Naive thymus-derived CD4-positive, alpha-beta T cell (primary cell): Measurements from ENCODE around the gene WWP2. TPM values are rescaled to one million over a fixed set of nuclear protein-coding genes. Genes with fewer than 3 reads are reported as not detected.

ENCODE experiments used
- ATAC-seq: fragments of 150-1000 bp; cut with Tn5 transposase; 2 replicates; pipeline ENCODE4 v1.10.0; 2021; ENCODE audit warnings: mild to moderate bottlenecking, moderate library complexity
- CTCF ChIA-PET: fragments of 350-600 bp; sonication (Branson Sonifier 250); formaldehyde crosslinking; loops from one replicate; lab custom pipeline; 2021; ENCODE audit warnings: antibody characterized with exemption; lab: Charles Lee
- POLR2A ChIA-PET: fragments of 350-600 bp; sonication (Branson Sonifier 250); formaldehyde crosslinking; loops from one replicate; lab custom pipeline; 2021; ENCODE audit warnings: antibody characterized with exemption, inconsistent platforms; lab: Charles Lee
- DNase-seq, 9 donors: peaks; one replicate each; pipeline versions ENCODE4 v3.0.0 to v3.0.0-alpha.2; 2020 to 2022; ENCODE audit warnings: mixed read lengths in 1 of 9
- H3K27ac ChIP-seq: one replicate; pipeline ENCODE4 v1.7.0; 2013; ENCODE audit warnings: mild to moderate bottlenecking, low read depth, low read length, moderate library complexity
- H3K27me3 ChIP-seq, 2 donors: one replicate each; pipeline ENCODE4 v1.7.0; 2013; ENCODE audit warnings: low read length in 2 of 2, mild to moderate bottlenecking in 2 of 2, moderate library complexity in 2 of 2; ENCODE audit not compliant: control insufficient read depth in 2 of 2, insufficient read depth in 2 of 2
- H3K36me3 ChIP-seq, 3 experiments: 1 replicate in 2 of 3; 2 replicates in 1 of 3; pipeline ENCODE4 v1.7.0; 2013; ENCODE audit warnings: low read length in 3 of 3, mild to moderate bottlenecking in 3 of 3, moderate library complexity in 1 of 3; ENCODE audit not compliant: insufficient read depth in 3 of 3, control insufficient read depth in 2 of 3
- H3K4me1 ChIP-seq, 2 donors: one replicate each; pipeline ENCODE4 v1.7.0; 2013; ENCODE audit warnings: low read length in 2 of 2, mild to moderate bottlenecking in 2 of 2, moderate library complexity in 1 of 2; ENCODE audit not compliant: control insufficient read depth in 2 of 2, insufficient read depth in 2 of 2
- H3K4me3 ChIP-seq: 2 replicates; pipeline ENCODE4 v1.7.0; 2013; ENCODE audit warnings: mild to moderate bottlenecking, low read length
- H3K9me3 ChIP-seq, 3 experiments: 1 replicate in 2 of 3; 2 replicates in 1 of 3; pipeline ENCODE4 v1.7.0; 2013; ENCODE audit warnings: low read length in 3 of 3; ENCODE audit not compliant: control insufficient read depth in 2 of 3
- H3K27ac Mint-ChIP-seq, 9 donors: one replicate each; pipeline ENCODE4 v1.8.0; 2020 to 2022; ENCODE audit warnings: mixed read lengths in 9 of 9, mild to moderate bottlenecking in 8 of 9, moderate library complexity in 5 of 9, inconsistent platforms in 2 of 9
- H3K27me3 Mint-ChIP-seq, 5 donors: one replicate each; pipeline ENCODE4 v1.8.0; 2021 to 2022; ENCODE audit warnings: mixed read lengths in 5 of 5, mild to moderate bottlenecking in 1 of 5
- H3K36me3 Mint-ChIP-seq, 5 donors: one replicate each; pipeline ENCODE4 v1.8.0; 2020 to 2022; ENCODE audit warnings: mixed read lengths in 5 of 5, mild to moderate bottlenecking in 3 of 5, inconsistent platforms in 1 of 5
- H3K4me1 Mint-ChIP-seq, 7 donors: one replicate each; pipeline ENCODE4 v1.8.0; 2020 to 2022; ENCODE audit warnings: mixed read lengths in 7 of 7, mild to moderate bottlenecking in 3 of 7, inconsistent platforms in 1 of 7
- H3K4me3 Mint-ChIP-seq, 10 donors: one replicate each; pipeline ENCODE4 v1.8.0; 2020 to 2022; ENCODE audit warnings: mild to moderate bottlenecking in 10 of 10, mixed read lengths in 10 of 10, moderate library complexity in 6 of 10, inconsistent platforms in 2 of 10
- H3K9me3 Mint-ChIP-seq, 11 donors: one replicate each; pipeline ENCODE4 v1.8.0; 2020 to 2022; ENCODE audit warnings: mixed read lengths in 11 of 11, mild to moderate bottlenecking in 4 of 11, inconsistent platforms in 1 of 11, moderate library complexity in 1 of 11
- intact Hi-C, 2 donors: fragments of 100-400 bp; cut with micrococcal nuclease; formaldehyde crosslinking; loops; one replicate each; pipeline ENCODE4 v1.15.1; 2023
- polyA plus RNA-seq, 2 donors: library from polyadenylated mRNA; unstranded; fragments of 300-500 nt; fragmentation: Illumina TruSeq; gene quantifications; one replicate each; pipeline ENCODE4 v1.2.3, GENCODE V29; 2021
- total RNA-seq, 6 experiments: library from RNA in 5 of 6; stranded (reverse) in 5 of 6; gene quantifications; 1 replicate in 5 of 6; 2 replicates in 1 of 6; pipeline ENCODE4 v1.2.3 and lab custom pipeline; 2021 to 2026

WWP2 gene
- total and polyA plus RNA-seq, 7 experiments from 2014 or later = 29.2 to 81.3 (median 64.7) TPM

DNA sequence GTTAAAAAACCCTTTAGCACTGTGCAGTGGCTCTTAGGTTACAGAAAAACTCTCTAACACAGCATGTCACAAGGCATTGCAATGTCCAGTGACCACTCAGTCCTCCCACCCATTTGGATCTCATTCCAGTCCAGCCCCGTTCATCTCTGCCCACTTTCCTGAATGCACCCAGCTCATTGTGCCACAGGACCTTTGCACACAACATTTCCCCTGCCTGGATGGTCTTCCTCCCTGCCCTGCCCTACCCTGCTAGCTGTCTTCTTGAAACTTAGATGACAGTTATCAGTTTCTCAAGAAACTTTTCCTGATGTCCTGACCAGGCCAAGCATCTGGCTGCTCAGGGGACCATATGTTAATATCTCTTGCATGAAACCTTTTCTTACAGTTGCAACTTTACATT lies 67.2 kb downstream of the WWP2 start:
- Histone ChIP-seq H3K27me3 (no peaks in the 10 kb centered on the region), H3K4me1 (no peaks in the 10 kb centered on the region), H3K27ac (no peak overlapping the region), H3K9me3 (no peaks in the 10 kb centered on the region), H3K4me3 (no peak overlapping the region), H3K36me3 (peaks cover 0 to 22% (median 5%) of the 10 kb centered on the region in 3 experiments)
- ATAC-seq (no peak), DNase-seq (no peak)
- ChIA-PET POLR2A (interaction anchor here (0.6 kb wide), 1 partner anchor 254 kb away, joined by 3 read pairs; no protein-coding TSS in a partner anchor), CTCF (no interaction called here)
- Mint-ChIP-seq H3K27ac (peak overlapping the region in 4 of 9 donors; percentile 22 to 75 (median 41)), H3K4me1 (peaks cover 5 to 9% (median 8%) of the 10 kb centered on the region in 7 donors), H3K27me3 (no peaks in the 10 kb centered on the region), H3K9me3 (no peaks in the 10 kb centered on the region), H3K4me3 (no peak overlapping the region), H3K36me3 (peaks cover 0 to 26% (median 19%) of the 10 kb centered on the region in 5 donors)
- intact Hi-C loops = no loop called here

DNA sequence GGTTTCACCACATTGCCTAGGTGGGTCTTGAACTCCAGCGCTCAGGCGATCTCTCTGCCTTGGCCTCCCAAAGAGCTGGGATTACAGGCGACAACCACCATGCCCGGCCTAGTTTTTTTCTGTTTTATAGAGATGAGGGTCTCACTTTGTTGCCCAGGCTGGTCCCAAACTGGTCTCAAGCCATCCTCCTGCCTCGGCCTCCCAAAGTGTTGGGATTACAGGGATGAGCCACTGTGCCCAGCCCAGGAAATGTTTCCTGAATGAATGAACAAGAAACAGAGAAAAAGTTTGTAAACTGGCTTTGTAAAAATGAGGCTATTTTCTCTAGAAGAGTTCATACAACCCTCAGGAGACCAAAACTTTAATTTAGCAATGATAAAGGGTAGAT lies 68.0 kb downstream of the WWP2 start:
- H3K27ac Mint-ChIP-seq = no peak overlapping the region
- ChIA-PET CTCF (no interaction called here), POLR2A (no interaction called here)
- H3K4me3 Mint-ChIP-seq = no peak overlapping the region
- no peak overlapping the region for H3K27ac ChIP-seq
- peaks cover 0 to 26% (median 19%) of the 10 kb centered on the region in 5 donors for H3K36me3 Mint-ChIP-seq
- H3K36me3 ChIP-seq = peaks cover 0 to 22% (median 5%) of the 10 kb centered on the region in 3 experiments
- no peak for DNase-seq
- no peak for ATAC-seq
- H3K4me3 ChIP-seq = no peak overlapping the region
- intact Hi-C loops = no loop called here
- H3K4me1 ChIP-seq = no peaks in the 10 kb centered on the region
- H3K9me3 Mint-ChIP-seq = no peaks in the 10 kb centered on the region
- peaks cover 5 to 10% (median 8%) of the 10 kb centered on the region in 7 donors for H3K4me1 Mint-ChIP-seq
- no peaks in the 10 kb centered on the region for H3K9me3 ChIP-seq
- H3K27me3 ChIP-seq = no peaks in the 10 kb centered on the region
- no peaks in the 10 kb centered on the region for H3K27me3 Mint-ChIP-seq

DNA sequence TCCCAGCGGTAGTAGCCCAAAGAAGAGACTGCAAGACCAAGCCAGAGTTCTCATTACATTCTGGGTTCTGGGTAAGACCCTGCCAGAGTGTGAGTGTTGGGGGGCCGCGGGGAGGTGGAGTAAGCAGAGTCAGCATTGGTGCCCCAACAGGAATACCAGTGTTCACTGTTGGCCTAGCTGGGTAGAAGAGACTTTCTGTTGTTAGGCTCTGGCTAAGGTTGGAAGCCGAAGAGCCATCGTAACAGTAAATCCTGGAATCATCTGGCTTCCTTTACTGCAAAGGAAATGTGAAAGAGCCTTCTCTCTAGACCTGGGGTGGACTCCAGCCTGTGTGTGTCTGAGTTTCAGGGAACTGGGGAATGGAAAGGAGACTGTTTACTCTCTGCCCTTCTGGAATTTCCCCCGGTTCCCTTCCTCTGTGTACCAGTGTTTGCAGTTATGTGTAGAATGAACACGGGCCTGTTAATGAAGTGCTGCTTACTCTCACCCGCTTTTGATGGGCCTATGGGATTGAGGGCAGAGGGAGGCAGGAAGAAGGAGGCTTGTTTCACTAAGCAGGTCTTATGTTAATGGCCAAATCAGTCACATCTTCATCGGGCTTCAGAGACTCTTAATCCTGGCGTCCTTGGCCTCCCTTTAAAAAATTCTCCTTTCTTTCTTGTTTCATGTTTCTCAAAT lies 68.5 kb downstream of the WWP2 start:
- Mint-ChIP-seq H3K4me3 (no peak overlapping the region), H3K36me3 (peaks cover 0 to 26% (median 19%) of the 10 kb centered on the region in 5 donors), H3K27me3 (no peaks in the 10 kb centered on the region), H3K27ac (peak overlapping the region in 2 of 9 donors; percentile 1 to 16), H3K4me1 (peaks cover 5 to 10% (median 8%) of the 10 kb centered on the region in 7 donors), H3K9me3 (no peaks in the 10 kb centered on the region)
- H3K27me3 ChIP-seq = no peaks in the 10 kb centered on the region
- POLR2A ChIA-PET = no interaction called here
- H3K9me3 ChIP-seq = no peaks in the 10 kb centered on the region
- intact Hi-C loops = no loop called here
- H3K4me1 ChIP-seq = no peaks in the 10 kb centered on the region
- no peak overlapping the region for H3K27ac ChIP-seq
- no peak for DNase-seq
- H3K36me3 ChIP-seq = peaks cover 0 to 22% (median 5%) of the 10 kb centered on the region in 3 experiments
- ATAC-seq = no peak
- no peak overlapping the region for H3K4me3 ChIP-seq
- CTCF ChIA-PET = no interaction called here

DNA sequence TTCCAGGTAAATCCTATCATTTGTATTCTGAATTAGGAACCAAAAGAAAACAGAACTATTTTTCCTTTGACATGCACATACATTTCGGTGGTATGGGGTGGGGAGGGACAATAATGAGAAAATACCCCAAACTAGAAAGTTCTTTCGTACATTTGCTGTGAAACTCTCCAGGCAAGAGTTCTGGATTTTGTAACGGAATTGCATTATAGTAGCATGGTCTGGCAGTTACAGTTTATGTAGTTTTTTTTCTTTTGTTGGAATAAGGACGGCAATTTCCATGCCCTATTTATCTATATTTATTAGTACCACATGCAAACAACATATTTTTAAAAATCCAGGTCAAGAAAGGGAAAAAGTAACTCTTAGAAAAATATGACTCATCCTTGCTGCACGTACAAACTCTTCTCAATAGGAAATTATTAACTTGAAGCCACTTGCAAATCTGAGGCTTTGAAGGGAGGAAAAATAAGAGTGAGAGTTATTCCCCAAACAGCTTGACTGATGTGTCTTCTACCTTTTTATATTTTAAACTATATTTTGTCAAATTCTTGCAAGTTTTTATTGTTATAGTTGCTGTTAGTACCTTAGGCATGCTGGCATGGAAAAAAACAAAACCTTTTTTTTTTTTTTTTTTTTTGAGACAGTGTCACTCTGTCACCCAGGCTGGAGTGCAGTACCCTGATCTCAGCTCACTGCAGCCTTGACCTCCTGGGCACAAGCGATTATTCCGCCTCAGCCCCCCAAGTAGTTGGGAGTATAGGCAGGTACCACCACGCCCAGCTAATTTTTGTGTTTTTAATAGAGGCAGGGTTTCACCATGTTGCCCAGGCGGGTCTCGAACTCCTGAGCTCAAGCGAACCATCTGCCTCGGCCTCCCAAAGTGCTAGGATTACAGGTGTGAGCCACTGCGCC lies 69.3 kb downstream of the WWP2 start:
- DNase-seq (no peak), ATAC-seq (no peak)
- Histone ChIP-seq H3K4me3 (no peak overlapping the region), H3K4me1 (no peaks in the 10 kb centered on the region), H3K9me3 (no peaks in the 10 kb centered on the region), H3K27ac (no peak overlapping the region), H3K36me3 (peaks cover 0 to 22% (median 5%) of the 10 kb centered on the region in 3 experiments), H3K27me3 (no peaks in the 10 kb centered on the region)
- intact Hi-C loops = no loop called here
- ChIA-PET POLR2A (no interaction called here), CTCF (no interaction called here)
- H3K27me3 Mint-ChIP-seq = no peaks in the 10 kb centered on the region
- no peaks in the 10 kb centered on the region for H3K9me3 Mint-ChIP-seq
- H3K4me1 Mint-ChIP-seq = peaks cover 5 to 10% (median 8%) of the 10 kb centered on the region in 7 donors
- H3K27ac Mint-ChIP-seq = peak overlapping the region in 2 of 9 donors; percentile 7 to 48
- peaks cover 0 to 30% (median 19%) of the 10 kb centered on the region in 5 donors for H3K36me3 Mint-ChIP-seq
- H3K4me3 Mint-ChIP-seq = no peak overlapping the region

DNA sequence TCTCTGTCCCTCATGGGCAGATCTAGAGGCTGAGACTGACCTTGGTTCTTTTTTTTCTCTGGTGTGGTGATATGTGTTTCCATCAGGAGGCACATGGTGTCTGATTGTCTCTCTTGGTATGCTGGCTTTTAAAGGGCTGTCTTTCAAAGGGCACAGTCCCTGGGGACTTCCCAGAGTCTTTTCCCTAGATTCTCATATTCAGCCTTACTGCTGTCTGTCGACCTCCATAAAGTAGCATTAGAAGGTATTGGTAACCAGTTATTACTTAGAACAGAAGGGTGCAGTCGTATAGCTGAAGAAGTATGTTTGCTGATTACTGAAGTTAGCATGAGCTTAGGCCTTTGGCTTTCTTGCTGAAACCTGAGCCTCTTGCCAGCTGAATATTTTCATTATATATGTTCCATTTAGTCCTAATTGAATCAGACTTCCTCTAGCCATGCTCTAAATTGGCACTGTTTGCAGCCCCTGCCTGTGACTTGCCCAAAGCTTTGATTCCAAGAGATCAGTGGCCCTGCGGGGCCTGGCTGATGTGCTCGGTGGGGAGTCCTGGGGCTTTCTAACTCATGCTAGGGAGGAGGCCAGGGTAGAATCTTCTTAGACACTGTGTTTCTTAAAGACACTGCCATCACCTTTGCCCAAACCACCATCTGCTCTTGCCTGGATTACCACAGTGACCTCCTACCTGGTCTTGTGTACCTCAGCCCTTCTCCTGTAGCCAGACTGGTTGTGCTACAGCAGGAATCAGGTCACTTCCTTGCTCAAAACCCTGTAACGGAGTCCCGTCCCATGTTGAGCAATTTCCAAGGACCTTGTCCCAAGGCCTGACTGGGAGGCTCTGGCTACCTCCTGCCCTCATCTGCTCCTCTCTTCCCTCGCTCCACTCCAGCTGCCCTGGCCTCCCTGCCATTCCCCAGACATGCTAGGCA lies 71.5 kb downstream of the WWP2 start:
- Histone ChIP-seq H3K4me1 (no peaks in the 10 kb centered on the region), H3K9me3 (no peaks in the 10 kb centered on the region), H3K36me3 (peaks cover 0 to 26% (median 0%) of the 10 kb centered on the region in 3 experiments), H3K27ac (no peak overlapping the region), H3K4me3 (no peak overlapping the region), H3K27me3 (no peaks in the 10 kb centered on the region)
- H3K27ac Mint-ChIP-seq = peak overlapping the region in 4 of 9 donors; percentile 26 to 79 (median 56)
- H3K4me3 Mint-ChIP-seq = no peak overlapping the region
- no peak for DNase-seq
- peaks cover 5 to 12% (median 9%) of the 10 kb centered on the region in 7 donors for H3K4me1 Mint-ChIP-seq
- intact Hi-C loops = no loop called here
- peaks cover 0 to 31% (median 14%) of the 10 kb centered on the region in 5 donors for H3K36me3 Mint-ChIP-seq
- ChIA-PET CTCF (interaction anchor here (0.5 kb wide), 1 partner anchor 48 kb away, joined by 10 read pairs; no protein-coding TSS in a partner anchor), POLR2A (no interaction called here)
- H3K27me3 Mint-ChIP-seq = no peaks in the 10 kb centered on the region
- H3K9me3 Mint-ChIP-seq = no peaks in the 10 kb centered on the region
- no peak for ATAC-seq
